Inflammatory macrophage treated with lipopolysaccharide for 1 hour (primary cell): ENCODE data around the gene RB1.

ENCODE experiments used
- DNase-seq, 2 donors: peaks; one replicate each; pipeline ENCODE4 v3.0.0-alpha.2; 2020 to 2022

The RB1 gene

DNA sequence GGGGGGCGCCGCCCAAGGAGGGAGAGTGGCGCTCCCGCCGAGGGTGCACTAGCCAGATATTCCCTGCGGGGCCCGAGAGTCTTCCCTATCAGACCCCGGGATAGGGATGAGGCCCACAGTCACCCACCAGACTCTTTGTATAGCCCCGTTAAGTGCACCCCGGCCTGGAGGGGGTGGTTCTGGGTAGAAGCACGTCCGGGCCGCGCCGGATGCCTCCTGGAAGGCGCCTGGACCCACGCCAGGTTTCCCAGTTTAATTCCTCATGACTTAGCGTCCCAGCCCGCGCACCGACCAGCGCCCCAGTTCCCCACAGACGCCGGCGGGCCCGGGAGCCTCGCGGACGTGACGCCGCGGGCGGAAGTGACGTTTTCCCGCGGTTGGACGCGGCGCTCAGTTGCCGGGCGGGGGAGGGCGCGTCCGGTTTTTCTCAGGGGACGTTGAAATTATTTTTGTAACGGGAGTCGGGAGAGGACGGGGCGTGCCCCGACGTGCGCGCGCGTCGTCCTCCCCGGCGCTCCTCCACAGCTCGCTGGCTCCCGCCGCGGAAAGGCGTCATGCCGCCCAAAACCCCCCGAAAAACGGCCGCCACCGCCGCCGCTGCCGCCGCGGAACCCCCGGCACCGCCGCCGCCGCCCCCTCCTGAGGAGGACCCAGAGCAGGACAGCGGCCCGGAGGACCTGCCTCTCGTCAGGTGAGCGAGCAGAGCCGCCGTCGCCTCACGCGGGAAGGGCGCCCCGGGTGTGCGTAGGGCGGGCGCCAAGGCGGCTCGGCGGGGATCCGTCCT is at the start of gene RB1:
RB1 (plus strand) TSS at position 393 of the 784 bp plus-strand sequence; CDS start at position 555, 162 bp downstream.
- DNase-seq, result peak; percentile 90 to 95

DNA sequence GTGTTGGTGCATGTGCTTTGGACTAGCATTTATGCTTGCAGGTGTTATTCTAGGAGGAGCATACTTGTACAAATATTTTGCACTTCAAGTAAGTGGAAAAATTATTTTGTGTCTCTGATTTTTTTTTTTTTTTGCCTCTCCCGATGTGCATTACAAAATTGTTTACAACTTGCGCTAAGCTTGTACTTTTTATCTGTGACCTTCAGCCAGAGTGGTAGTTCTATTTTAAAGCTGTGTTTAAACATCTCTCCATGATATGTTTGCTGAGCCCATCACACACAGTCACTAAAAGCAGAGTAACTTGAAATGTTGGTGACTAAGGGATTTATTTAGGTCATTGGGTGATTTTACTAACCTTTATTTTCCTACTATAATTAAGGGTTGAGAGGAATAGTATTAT is 49.7 kb upstream of the RB1 start:
- DNase-seq, result no peak

DNA sequence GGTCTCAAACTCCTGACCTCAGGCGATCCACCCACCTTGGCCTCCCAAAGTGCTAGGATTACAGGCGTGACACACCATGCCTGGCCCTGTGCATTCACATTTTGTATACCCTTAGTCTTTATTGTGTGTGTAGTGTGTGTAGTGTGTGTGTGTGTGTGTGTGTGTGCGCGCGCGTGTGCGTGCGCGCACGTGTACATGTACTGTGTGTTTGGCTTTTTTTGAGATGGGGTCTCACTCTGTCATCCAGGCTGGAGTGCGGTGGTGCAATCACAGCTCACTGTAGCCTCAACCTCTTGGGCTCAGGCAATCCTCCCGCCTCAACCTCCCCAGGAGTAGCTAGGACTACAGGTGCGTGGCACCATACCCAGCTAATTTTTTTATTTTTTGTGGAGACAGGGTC is 48.5 kb upstream of the RB1 start:
- DNase-seq, result no peak

DNA sequence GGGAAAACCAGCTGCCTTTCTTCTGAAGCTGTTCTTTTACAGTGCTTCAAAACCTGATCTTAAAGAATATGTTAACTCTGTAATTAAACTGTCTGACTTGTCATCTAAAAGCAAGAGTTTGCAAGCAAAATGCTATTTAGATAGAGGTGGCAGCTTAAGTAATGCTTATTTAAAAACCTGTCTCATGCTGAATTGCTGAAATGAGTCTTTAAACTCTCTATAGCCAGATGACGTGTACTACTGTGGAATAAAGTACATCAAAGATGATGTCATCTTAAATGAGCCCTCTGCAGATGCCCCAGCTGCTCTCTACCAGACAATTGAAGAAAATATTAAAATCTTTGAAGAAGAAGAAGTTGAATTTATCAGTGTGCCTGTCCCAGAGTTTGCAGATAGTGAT is 47.6 kb upstream of the RB1 start:
- no peak for DNase-seq

DNA sequence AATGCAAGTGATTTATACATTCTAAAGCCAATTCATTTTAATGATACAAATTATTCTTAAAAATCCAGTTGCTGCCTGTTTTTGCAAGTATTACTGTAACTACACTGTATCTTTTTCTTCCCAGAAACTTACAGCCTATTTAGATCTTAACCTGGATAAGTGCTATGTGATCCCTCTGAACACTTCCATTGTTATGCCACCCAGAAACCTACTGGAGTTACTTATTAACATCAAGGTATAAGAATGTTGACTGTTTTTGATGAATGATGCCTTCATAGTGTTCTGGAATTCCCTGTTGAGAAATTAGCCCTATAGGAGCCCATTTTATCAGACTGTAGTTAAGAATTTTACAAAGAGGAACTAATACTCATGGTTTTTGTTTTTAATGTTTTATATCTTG is 45.5 kb upstream of the RB1 start:
- DNase-seq, result no peak

DNA sequence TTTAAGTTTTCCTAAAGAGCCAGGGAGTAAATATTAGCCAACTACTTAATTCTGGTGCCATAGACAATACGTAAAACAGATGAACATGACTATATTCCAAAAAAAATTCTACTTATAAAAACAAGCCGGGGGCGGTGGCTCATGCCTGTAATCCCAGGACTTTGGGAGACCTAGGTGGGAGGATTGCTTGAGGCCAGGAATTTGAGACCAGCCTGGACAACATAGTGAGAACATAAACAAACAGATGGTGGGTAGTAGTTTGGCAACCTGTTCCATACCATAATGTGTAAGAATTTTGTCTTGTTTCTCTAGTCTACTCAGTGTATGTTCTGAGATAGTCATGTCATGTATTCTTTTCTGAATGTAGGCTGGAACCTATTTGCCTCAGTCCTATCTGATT is 45.1 kb upstream of the RB1 start:
- no peak for DNase-seq

DNA sequence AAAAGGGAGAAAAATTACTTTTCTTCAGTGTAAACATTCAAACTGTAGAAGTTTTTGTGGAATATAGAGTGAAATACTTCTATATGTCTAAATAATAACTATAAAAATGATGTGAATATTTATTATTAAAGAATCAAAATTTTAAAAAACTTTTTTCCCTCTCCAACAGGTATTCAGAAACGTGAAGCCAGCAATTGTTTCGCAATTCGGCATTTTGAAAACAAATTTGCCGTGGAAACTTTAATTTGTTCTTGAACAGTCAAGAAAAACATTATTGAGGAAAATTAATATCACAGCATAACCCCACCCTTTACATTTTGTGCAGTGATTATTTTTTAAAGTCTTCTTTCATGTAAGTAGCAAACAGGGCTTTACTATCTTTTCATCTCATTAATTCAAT is 42.6 kb upstream of the RB1 start:
- no peak for DNase-seq

DNA sequence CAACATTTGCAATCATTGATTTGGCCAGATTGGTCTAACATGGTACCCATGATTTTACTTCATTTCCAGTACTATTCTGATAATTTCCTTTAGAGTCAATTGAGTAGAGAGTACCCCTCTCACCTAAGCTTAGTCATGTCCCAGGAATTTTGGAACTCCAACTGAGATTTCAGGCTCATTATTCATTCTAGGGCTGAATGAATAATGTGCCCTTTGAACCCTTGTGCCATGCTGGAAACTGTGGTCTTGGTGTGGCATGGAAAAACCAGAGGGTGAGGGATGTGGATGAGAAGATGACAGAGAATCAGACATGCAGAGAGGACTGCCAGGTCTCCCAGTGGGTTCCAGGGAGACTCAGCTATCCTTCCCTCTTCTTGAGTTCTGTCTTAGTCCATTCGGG is 40.4 kb upstream of the RB1 start:
- DNase-seq, result no peak

DNA sequence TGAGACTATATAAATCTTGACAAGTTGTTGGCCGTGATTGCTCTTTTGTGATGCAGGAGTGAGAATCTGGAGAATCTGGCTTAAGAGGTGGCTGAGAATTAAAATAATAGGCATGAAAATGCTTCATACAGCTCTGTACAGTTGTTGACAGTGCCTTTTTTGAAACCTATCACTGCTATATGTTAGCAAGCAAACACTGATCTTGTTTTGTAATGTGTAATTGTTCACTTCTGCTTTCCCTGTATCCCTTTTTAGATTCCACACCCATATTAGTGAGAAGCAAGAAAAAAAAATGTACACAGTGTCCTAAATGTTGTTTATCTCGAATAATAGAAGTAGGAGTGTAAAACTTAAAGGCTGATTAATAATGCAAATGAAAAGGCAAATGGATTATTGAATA is 39.5 kb upstream of the RB1 start:
- peak in 1 of 2 donors; percentile 18 for DNase-seq

DNA sequence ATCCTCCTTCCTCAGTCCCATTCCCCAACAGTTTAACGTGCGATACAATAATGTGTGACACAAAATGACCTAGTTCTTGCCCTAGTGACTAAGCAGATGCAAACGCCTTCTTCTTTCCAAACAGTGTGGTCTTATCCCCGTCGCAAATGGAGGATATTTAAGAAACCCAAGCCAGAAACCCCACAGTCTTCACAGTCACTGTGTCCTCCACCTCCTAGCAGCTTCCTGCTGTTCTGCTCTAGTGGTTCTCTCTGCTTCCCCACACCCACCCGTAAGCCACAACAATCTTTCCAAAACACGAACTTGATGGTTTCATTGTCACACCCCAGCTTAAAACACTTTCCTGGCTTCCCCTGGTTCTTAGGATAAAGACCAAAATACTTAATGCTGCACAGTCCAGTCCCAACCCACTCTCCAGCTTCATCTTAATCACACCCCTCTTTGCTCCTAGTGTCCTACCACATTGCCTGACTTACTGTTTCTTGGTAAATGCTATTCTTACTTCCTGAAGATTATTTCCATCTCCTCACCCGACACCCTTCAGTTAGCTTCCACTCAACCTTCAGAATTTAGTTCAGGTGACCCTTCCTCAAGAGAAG is 38.2 kb upstream of the RB1 start:
- DNase-seq, result peak; percentile 50 to 57

DNA sequence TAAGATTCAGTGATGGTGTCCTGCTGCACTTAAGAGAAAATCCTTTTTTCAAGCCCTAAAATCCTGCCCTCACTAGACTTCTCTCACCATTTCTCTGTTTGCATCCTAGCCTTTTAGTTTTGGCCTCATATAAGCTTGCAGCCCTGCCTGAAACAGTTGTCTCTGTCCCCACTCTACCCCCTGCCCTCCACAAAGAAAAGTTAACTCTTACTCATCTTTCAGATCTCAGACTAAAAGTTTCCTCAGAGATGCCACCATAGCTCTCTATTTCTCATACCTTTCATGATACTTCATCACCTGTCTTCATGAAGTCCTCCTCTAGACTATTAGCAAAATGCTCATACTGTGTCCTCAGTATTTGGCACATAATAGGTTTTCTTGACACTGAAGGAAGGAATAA is 37.4 kb upstream of the RB1 start:
- DNase-seq, result no peak

DNA sequence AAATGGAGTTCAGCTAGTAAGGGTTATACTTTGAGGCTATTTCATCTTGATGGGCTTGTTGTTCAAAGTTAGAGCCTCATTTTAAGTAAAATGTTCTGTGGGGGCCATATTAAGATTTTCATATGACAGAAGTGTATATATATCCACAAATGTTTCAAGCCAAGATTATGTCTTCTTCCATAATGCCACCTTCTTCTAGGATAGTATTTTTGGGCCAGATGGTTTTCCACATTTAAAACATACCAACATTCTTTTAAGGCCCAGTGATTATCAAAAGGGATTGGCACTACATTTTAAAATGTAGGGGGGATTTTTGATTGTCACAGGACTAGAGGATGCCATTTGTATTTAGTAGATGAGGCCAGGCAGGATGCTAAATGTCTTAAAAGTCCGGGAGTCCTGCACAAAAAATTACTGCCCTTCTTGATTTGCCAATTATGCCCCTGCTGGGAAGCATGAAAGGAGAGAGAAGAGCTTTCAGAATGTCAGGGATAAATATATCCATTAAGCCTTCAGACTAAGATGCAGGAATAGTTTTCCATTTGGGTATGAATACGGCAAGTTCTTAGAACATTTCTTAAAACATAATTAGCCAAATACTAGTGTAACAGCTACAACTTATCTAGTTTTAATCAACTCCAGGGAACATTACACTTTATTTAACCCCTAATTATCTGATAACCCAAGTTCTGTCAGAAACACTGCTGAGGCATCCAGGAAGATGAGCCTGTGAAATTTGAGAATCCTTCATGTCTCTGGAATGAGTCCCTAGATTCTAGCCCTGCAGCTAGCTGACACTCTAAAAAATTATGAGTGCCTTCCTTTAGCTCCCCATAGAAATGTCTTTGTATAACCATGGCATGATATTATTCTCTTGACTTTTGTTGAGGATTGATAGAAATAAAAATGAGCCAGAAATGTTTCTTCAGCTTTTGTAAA is 36.6 kb upstream of the RB1 start:
- DNase-seq, result no peak

DNA sequence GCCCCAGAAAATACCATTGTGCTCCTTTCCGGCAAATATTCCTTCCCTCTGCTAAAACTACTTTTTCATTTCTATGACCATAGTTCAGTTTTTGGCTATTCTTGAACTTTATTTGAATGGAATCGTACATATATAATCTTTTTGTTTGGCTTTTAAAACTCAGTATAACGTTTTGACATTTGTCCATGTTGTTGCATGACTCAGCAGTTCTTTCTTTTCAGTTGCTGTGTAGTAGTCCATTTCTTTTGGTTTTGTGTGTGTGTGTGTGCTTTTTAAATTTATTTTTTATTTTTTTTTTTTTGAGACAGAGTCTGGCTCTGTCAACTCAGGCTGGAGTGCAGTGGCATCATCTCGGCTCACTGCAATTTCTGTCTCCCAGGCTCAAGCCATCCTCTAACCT is 35.5 kb upstream of the RB1 start:
- no peak for DNase-seq

DNA sequence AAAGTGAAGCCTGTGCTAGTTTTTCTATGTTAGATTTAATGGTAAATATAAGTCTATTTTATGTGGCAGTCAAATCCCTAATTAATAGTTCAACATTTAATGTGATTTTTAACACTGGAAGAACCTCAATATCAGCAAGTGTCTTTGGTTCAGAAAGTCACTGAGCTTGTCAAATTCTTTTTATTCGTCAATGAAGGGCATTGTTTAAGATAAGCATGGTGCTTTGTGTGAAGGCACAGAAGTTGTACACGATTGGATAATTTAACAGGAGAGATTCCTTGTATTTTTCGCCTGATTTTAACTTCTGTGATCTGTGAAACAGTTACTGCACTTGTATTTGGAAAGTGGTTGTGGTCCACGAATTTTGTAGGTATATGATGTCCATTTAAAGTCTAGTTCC is 30.2 kb upstream of the RB1 start:
- no peak for DNase-seq

DNA sequence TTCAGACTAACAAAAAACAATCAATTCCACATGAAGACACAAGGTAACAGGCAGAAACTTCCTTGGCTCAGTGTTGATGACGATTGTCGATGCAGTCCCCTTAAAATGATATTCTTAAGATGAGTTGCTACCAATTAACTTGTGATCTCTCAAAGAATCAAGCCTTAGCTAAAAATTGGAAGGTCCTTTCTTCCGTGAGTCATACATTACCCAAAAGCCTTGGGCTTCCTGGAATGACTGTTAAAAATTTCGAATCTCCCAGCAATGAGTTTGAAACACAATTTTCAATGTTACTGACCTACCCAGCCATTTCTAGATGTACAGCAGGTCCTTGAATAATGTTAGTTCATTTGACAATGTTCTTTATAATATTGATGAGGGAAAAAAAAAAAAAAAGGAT is 28.0 kb upstream of the RB1 start:
- DNase-seq, result no peak

DNA sequence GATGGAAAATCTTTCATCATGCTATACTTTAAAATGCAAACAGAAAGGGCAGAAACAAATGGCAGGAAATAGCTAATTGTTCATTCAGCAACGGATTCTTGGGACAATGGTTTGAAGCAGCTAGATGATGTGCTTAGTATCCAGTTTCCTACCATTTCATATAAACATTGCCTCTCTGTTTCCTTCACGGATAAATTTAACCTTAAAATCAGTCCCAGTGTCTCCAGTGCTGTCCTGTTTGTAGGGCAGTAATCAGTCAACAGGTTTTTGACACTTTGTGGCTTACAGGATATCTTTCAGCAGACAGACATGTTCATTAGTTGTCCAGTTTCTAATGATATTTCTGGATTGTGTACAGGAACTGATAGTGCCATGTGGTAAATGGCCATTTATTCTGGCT is 24.7 kb upstream of the RB1 start:
- DNase-seq, result no peak

DNA sequence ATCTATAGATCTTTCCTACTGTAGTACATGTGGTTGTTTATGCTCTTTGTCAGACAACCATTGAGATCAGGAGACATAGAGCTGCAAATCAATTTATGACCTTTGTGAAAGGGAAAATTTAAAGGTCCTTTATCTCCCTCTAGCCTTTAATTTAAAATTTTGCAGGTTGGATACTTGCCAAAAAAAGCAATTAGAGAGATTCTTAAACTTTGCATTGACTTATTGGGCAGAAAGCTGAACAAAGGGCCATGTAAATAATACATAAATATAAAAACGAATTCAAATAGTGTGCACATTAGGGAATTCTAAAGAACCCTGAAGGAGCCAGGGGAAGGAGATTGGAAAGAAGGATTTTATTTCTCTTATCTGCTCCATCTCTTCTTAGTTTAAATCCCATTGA is 22.0 kb upstream of the RB1 start:
- DNase-seq, result no peak

DNA sequence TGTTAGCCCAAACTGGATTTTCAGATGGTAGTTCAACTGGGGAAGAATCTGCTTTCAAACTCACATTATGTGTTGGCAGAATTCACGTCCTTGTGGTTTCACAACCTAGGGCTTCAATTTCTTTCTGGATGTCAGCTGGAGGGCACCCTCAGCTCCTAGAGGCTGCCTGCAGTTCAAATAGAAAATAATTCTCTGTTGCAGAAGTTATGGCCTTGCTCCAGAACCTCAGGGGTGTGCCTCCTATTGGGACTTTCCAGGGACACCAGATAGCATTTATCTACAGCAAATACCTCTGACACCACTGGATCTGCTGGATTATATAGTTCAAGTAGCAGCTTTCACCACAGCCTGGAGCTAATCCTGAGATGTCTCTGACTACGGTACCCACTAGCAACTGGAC is 11.8 kb upstream of the RB1 start:
- peak in 1 of 2 donors; percentile 11 for DNase-seq

DNA sequence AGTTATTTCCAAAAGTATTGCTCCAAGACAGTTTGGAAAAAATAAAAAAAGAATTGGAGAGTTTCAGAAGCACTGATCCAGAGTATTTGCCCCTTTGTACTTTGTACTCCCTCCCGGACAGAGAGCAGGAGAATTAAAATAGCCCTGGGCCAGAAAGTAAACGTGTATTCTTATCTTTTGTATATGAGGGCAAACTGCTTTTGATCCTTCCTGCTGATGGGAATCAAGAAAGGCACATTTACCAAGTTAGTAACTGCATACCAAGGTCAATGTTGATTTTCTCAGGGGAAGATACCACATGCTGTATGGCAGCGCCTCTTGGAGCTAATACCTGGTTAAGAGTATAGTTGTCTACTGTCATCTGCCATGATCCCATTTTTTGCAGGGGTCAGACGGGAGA is 10.9 kb upstream of the RB1 start:
- DNase-seq, result no peak

DNA sequence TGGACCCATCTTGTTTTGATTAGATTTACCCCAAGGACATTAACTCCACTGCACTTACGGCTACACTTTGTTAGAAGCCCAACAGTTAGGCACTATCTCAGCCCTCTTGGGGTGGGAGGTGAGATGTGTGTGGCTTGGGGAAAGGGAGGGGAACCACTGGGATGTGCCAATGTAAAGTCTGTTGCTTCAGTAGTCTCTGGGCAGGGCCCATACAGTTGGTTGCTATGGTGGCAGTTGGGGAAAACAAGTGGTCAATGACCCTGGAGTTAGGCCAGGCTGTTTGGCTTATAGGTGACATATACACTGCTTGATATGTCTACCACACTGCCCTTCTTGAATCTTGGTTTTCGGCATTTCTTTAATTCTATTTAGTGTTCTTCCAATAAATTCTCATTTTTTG is 8.9 kb upstream of the RB1 start:
- no peak for DNase-seq

DNA sequence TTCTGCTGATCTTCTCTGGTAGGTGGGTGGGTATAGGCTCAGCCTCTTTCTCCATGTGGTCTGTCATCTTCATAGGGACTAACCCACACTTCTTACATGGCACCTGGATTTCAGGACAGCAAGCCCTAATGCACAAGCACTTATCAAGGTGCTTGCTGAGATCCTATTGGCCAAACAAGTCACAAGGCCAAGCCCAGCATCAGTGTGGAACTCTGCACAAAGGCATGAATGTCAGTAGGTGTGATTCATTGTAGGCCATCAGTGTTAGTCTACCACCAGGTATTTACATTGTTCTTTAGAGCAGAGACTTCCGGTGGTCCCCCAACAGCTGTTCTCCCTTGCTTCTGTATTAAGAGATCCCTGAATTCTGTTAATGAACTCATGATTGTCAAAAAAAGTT is 8.3 kb upstream of the RB1 start:
- DNase-seq, result no peak

DNA sequence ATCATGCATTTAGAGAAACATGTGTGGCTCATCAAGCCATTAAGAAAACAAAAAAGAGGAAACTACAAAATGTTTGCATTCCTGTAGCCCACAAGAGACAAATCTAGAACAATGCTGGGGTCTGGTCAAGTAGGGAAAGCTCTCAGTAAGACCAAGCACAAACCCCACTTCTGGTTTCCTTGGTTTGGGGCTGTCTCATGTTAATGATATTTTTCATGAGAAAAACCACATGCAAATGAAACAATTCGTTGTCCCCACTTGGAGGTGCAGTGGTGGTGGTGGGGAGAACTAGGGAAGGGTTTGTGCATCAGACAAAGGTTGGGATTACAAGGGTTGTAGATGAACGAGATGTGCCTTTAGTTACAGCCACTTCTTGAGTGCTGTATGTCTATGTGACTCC is 7.0 kb upstream of the RB1 start:
- DNase-seq, result no peak

DNA sequence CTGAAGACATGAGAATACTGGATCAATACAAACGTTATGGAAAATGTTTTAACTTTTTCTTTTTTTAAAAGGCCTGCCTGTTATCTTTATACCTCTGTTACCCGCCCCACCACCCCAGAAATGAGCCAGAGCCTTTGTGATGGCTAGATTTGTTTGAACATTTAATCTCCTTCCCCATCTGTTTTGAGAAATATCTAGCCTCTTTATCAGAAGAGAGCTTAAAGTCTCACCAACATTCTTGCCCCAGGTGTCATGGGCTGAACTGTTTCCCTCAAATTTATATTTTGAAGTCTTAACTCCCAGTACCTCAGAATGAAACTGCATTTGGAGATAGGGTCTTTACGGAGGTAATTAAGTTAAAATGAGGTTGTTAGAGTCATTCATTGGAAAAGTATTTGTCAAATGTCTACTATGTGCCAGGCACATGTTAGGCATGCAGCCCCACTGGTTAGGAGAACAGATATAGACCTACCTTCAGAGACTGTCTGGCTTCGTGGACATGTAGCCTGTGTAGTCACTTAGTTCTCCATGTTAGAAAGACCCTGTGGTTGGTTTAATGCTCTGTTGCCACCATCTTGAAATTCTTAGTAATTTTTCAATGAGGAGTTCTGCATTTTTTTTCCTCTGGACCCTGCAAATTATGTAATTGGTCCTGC is 6.3 kb upstream of the RB1 start:
- DNase-seq, result no peak
